ENCODE measurements around the gene PXMP4.
"Not testable (repeated sequence)": the region's sequence is repeated elsewhere in the genome, so short reads cannot be mapped to it uniquely, and the experiment has no call there.

DNA sequence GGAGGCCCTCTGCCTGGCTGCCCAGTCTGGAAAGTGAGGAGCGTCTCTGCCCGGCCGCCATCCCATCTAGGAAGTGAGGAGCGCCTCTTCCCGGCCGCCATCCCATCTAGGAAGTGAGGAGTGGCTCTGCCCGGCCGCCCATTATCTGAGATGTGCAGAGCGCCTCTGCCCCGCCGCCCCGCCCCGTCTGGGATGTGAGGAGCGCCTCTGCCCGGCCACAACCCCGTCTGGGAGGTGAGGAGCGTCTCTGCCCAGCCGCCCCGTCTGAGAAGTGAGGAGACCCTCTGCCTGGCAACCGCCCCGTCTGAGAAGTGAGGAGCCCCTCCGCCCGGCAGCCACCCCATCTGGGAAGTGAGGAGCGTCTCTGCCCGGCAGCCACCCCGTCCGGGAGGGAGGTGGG lies 21.1 kb downstream of the PXMP4 start:
- TF ChIP-seq POLR2A (IDR thresholded peaks at IDR 0.05), result not testable (repeated sequence)
- TF ChIP-seq, protein P1, sequence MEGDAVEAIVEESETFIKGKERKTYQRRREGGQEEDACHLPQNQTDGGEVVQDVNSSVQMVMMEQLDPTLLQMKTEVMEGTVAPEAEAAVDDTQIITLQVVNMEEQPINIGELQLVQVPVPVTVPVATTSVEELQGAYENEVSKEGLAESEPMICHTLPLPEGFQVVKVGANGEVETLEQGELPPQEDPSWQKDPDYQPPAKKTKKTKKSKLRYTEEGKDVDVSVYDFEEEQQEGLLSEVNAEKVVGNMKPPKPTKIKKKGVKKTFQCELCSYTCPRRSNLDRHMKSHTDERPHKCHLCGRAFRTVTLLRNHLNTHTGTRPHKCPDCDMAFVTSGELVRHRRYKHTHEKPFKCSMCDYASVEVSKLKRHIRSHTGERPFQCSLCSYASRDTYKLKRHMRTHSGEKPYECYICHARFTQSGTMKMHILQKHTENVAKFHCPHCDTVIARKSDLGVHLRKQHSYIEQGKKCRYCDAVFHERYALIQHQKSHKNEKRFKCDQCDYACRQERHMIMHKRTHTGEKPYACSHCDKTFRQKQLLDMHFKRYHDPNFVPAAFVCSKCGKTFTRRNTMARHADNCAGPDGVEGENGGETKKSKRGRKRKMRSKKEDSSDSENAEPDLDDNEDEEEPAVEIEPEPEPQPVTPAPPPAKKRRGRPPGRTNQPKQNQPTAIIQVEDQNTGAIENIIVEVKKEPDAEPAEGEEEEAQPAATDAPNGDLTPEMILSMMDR (IDR thresholded peaks at IDR 0.05), result not testable (repeated sequence)

Data from transverse colon (tissue), 3 donors.